SW 1271 (cell line): ENCODE results near the gene CHURC1.

Experiments used
- DNase-seq, 2 experiments: peaks; one replicate each; lab custom pipeline; 2025; lab: John Stamatoyannopoulos, UW

The CHURC1 gene

GRCh38 chr14:64914237-64915028, at the start of gene CHURC1:
CHURC1 (plus strand) TSS chr14:64914455; CDS start chr14:64914496, 41 bp downstream.
- peak; percentile 98 for DNase-seq

- DNase-seq = no peak
These were observed 49.1 kb upstream of the CHURC1 start for GRCh38 chr14:64865109-64865508.

- no peak for DNase-seq
These were observed 48.3 kb upstream of the CHURC1 start for GRCh38 chr14:64865992-64866391.

- no peak for DNase-seq
These were observed 47.1 kb upstream of the CHURC1 start for GRCh38 chr14:64867182-64867581.

GRCh38 chr14:64868379-64868778, 45.9 kb upstream of the CHURC1 start:
- DNase-seq = no peak

- no peak for DNase-seq
These were observed 45.4 kb upstream of the CHURC1 start for GRCh38 chr14:64868841-64869240.

GRCh38 chr14:64870160-64870559, 44.1 kb upstream of the CHURC1 start:
- no peak for DNase-seq

GRCh38 chr14:64871344-64871743, 42.9 kb upstream of the CHURC1 start:
- DNase-seq = no peak

GRCh38 chr14:64873506-64874219, 40.6 kb upstream of the CHURC1 start:
- DNase-seq = no peak

- DNase-seq = no peak
These were observed 38.9 kb upstream of the CHURC1 start for GRCh38 chr14:64875350-64875749.

- no peak for DNase-seq
These were observed 36.4 kb upstream of the CHURC1 start for GRCh38 chr14:64877846-64878245.

- no peak for DNase-seq
These were observed 35.2 kb upstream of the CHURC1 start for GRCh38 chr14:64878837-64879634.

- DNase-seq = no peak
These were observed 34.5 kb upstream of the CHURC1 start, which contains the start of gene SPTB for GRCh38 chr14:64879635-64880220. SPTB (minus strand) TSS chr14:64879907; CDS start chr14:64823094, 56,813 bp downstream.

GRCh38 chr14:64880221-64881121, 33.8 kb upstream of the CHURC1 start:
- peak in 1 of 2 experiments; percentile 20 for DNase-seq

GRCh38 chr14:64885559-64885958, 28.7 kb upstream of the CHURC1 start:
- DNase-seq = no peak

- DNase-seq = no peak
These were observed 24.9 kb upstream of the CHURC1 start for GRCh38 chr14:64889352-64889751.

- no peak for DNase-seq
These were observed 22.9 kb upstream of the CHURC1 start for GRCh38 chr14:64891173-64891838.

- DNase-seq = peak in 1 of 2 experiments; percentile 65
These were observed 22.3 kb upstream of the CHURC1 start for GRCh38 chr14:64891839-64892375.

GRCh38 chr14:64899958-64900357, 14.3 kb upstream of the CHURC1 start:
- no peak for DNase-seq

GRCh38 chr14:64906022-64906421, 8.2 kb upstream of the CHURC1 start:
- no peak for DNase-seq
